ENCODE results near the gene CATSPERD.

- no peak for TF ChIP-seq GATA2 (IDR thresholded peaks at IDR 0.05; ENCODE audit: low read depth, low read length)
- TF ChIP-seq GATA3 (IDR thresholded peaks at IDR 0.05; ENCODE audit: low read depth, low read length), result no peak
These were observed 46.7 kb upstream of the CATSPERD start for GRCh38 chr19:5673752-5674151.
